Ishikawa (cell line): ENCODE results near the gene FBLN1.

Experiments
- CEBPB ChIP-seq: IDR thresholded peaks from 2 replicates; pipeline ENCODE4 v1.6.1; 2012
- CREB1 ChIP-seq: IDR thresholded peaks from 2 replicates; pipeline ENCODE4 v1.6.1; 2012; ENCODE audit warnings: low read depth
- EGR1 ChIP-seq: IDR thresholded peaks from 2 replicates; pipeline ENCODE4 v1.6.1; 2012
- EP300 ChIP-seq: IDR thresholded peaks from 2 replicates; pipeline ENCODE4 v1.6.1; 2012; ENCODE audit warnings: borderline replicate concordance
- FOXM1 ChIP-seq: IDR thresholded peaks from 2 replicates; pipeline ENCODE4 v1.6.1; 2012; ENCODE audit warnings: low read depth, borderline replicate concordance
- NFIC ChIP-seq: IDR thresholded peaks from 2 replicates; pipeline ENCODE4 v1.6.1; 2012
- RAD21 ChIP-seq: IDR thresholded peaks from 2 replicates; pipeline ENCODE4 v1.6.1; 2012; ENCODE audit warnings: low read depth
- TAF1 ChIP-seq: IDR thresholded peaks from 2 replicates; pipeline ENCODE4 v1.6.1; 2012; ENCODE audit warnings: low read depth, mild to moderate bottlenecking
- TCF12 ChIP-seq: IDR thresholded peaks from 2 replicates; pipeline ENCODE4 v1.6.1; 2012; ENCODE audit warnings: low read depth
- TEAD4 ChIP-seq: IDR thresholded peaks from 2 replicates; pipeline ENCODE4 v1.6.1; 2012
- YY1 ChIP-seq: IDR thresholded peaks from 2 replicates; pipeline ENCODE4 v1.6.1; 2012; ENCODE audit warnings: low read depth
- ZBTB7A ChIP-seq: IDR thresholded peaks from 2 replicates; pipeline ENCODE4 v1.6.1; 2012; ENCODE audit warnings: low read depth
- TF ChIP-seq, protein P1 (sequence below): IDR thresholded peaks from 2 replicates; pipeline ENCODE4 v1.6.1; 2012
- TF ChIP-seq, protein P2 (sequence below): IDR thresholded peaks from 2 replicates; pipeline ENCODE4 v1.6.1; 2012
- TF ChIP-seq, protein P3 (sequence below): IDR thresholded peaks from 2 replicates; pipeline ENCODE4 v1.6.1; 2012; ENCODE audit warnings: low read depth, mild to moderate bottlenecking

FBLN1 gene

DNA sequence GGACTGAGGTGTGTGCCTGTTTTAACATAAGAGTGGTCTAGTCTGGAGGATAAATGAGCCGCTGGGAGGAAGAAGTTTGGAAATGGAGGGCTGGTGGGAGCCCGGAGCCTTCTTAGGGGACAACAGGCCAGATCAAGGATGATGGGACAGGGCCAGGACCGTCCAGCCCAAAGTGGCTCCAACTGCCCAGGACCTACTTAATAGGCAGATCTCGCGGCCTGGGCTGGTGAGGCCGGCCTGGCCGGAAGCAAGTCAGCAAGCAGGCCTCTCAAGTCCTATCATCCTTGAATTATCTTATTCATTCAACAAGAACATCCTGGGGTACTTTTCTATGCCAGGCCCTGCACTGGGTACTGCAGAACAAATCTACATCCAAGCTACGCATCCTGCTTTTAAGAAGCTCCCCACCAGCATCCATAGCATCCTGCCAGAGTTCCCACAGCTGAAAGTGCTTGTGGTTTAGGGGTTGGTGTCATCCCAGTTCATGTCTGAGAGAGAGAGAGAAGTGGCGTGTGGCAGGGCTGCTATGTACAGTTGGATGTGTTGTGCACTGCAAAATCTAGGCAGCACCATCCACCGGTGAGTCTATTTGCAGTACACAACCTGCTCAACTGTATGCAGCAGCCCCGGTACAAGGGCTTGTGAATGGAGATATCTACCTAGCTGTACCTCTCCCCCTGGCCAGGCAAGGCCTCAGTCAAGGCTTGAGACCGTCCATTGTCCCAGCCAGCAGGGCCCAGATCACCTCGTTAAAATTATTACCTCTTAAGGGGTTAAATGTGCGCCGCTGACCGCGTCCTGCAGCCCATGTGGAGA is 82.1 kb downstream of the FBLN1 start:
- TF ChIP-seq, protein P1, sequence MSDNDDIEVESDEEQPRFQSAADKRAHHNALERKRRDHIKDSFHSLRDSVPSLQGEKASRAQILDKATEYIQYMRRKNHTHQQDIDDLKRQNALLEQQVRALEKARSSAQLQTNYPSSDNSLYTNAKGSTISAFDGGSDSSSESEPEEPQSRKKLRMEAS: no peak
- TF ChIP-seq TEAD4: no peak
- TF ChIP-seq CREB1: no peak
- TF ChIP-seq EP300: no peak
- no peak for TF ChIP-seq CEBPB

DNA sequence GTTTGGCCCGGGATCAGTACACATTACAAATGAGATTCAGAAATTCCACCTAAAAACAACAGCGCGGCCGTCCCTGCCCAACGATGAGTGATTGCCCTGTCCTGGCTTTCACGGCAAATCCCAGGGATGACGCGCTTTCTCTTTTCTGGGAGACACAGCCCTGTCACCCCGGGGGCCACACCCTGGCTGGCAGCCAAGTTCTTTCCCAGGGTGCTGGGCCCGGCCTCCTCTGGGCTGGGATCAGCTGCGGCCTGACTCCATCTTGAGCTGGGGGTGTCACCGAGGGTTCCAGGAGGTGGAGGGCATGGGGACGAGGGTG is 82.7 kb downstream of the FBLN1 start:
- TF ChIP-seq EP300: no peak
- TF ChIP-seq FOXM1: no peak
- no peak for TF ChIP-seq TCF12
- TF ChIP-seq RAD21: no peak
- no peak for TF ChIP-seq TAF1

DNA sequence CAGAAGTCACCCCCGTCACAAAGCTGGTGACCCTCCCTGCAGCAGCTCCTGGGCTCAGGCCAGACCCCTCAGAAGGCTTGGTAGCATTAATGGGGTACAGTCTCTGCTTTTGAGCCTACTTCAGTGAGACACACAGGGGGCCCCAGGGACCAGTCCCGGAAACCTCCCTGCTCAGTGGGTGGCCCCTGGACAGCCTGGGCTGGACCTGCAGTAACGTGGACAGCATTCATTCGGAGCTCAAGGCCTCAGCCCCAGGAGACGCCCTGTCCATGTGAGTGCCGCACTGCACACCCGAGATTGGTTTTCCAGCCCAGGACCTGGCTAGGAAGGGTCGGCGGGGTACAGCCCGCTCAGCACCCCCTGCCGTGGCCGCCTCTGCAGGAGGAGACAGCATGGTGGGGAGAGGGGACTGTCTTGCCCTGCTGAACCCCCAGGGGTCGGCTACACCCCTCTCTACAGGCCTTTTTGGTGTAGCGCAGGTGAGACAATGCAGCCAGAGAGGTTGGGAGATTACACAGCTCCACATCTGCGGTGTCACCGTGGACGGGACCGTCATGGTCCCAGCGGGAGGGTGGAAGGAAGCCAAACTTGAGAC is 83.4 kb downstream of the FBLN1 start:
- TF ChIP-seq CEBPB (no peak), EGR1 (no peak), RAD21 (no peak), ZBTB7A (no peak), TCF12 (no peak), YY1 (no peak), NFIC (no peak)
- TF ChIP-seq, protein P2, sequence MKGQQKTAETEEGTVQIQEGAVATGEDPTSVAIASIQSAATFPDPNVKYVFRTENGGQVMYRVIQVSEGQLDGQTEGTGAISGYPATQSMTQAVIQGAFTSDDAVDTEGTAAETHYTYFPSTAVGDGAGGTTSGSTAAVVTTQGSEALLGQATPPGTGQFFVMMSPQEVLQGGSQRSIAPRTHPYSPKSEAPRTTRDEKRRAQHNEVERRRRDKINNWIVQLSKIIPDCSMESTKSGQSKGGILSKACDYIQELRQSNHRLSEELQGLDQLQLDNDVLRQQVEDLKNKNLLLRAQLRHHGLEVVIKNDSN: no peak
- TF ChIP-seq, protein P3, sequence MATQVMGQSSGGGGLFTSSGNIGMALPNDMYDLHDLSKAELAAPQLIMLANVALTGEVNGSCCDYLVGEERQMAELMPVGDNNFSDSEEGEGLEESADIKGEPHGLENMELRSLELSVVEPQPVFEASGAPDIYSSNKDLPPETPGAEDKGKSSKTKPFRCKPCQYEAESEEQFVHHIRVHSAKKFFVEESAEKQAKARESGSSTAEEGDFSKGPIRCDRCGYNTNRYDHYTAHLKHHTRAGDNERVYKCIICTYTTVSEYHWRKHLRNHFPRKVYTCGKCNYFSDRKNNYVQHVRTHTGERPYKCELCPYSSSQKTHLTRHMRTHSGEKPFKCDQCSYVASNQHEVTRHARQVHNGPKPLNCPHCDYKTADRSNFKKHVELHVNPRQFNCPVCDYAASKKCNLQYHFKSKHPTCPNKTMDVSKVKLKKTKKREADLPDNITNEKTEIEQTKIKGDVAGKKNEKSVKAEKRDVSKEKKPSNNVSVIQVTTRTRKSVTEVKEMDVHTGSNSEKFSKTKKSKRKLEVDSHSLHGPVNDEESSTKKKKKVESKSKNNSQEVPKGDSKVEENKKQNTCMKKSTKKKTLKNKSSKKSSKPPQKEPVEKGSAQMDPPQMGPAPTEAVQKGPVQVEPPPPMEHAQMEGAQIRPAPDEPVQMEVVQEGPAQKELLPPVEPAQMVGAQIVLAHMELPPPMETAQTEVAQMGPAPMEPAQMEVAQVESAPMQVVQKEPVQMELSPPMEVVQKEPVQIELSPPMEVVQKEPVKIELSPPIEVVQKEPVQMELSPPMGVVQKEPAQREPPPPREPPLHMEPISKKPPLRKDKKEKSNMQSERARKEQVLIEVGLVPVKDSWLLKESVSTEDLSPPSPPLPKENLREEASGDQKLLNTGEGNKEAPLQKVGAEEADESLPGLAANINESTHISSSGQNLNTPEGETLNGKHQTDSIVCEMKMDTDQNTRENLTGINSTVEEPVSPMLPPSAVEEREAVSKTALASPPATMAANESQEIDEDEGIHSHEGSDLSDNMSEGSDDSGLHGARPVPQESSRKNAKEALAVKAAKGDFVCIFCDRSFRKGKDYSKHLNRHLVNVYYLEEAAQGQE: no peak

DNA sequence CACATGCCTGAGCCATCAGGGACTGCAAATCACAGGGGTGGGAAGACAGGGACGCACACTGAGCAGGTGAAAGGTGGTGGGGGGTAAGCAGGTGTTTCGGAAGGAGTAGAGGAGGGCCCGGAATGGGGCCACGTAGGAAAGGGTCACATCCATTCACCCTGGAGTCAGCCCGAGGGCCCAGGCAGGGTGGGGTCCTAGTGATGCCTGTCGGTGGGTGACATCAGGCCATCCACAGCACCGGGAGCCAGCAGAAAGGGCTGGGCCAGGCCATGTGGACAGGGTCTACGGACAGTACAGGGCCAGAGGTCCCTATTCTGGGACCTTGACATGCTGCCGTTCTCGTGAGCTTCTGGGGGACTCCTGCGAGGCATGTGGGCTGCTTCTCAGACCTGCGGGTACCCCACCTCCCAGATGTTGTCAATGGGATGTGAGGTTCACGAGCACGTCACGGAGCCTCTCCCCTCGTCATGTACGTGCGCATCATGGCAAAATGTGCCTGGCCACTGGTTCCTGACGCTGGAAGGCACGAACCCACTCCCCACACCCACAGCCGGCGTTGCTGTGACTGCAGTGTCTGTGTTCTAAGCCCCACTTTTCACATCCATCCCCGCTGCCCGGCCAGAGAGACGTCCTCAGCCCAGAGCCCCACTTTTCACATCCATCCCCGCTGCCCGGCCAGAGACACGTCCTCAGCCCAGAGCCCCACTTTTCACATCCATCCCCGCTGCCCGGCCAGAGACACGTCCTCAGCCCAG is 84.1 kb downstream of the FBLN1 start:
- TF ChIP-seq ZBTB7A: no peak
- TF ChIP-seq, protein P2: no peak
- no peak for TF ChIP-seq YY1
- TF ChIP-seq RAD21: no peak
- no peak for TF ChIP-seq TCF12
- TF ChIP-seq, protein P3: no peak
- no peak for TF ChIP-seq FOXM1

DNA sequence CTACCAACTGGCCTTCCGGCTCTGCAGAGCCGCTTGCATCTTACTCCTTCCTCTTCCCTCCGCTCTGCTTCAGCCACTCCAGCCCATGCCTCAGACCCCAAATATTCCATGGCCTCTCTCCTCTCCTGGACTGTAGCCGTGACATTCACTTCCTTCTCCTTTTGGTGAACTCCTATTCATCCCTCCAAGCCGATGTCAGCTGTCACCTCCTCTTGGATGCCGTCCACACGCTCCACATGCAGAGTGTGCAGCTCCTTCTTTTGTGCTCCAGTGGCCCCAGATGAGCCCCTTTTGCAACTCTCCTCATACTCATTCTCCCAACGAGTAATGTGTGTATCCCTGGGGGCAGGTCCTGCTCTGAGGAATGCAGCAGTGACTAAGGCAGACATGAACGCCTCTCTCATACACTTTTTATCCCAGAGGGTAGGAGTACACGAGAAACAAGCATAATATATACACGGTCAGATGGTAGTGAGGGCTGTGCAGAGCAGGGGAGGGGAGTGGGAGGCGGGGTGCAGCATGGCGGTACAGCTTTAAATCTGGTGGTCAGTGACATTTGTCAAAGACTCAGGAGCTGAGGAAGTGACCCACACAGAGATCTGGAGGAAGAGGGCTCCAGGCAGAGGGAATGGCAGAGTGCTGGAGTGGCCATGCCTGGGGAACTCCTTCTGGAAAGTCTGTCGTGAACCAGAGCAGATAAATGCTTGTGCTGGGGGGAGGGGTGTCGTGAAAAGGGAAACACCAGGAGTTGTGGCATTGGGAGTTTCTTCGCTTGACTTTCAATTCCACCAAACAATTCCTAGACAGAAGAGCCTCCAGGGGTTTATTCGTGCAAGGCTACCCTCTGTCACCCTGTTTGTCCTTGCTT is 85.2 kb downstream of the FBLN1 start:
- TF ChIP-seq FOXM1: no peak
- TF ChIP-seq EGR1: no peak
- TF ChIP-seq, protein P3: no peak
- TF ChIP-seq CEBPB: no peak
- TF ChIP-seq, protein P2: no peak
- TF ChIP-seq CREB1: no peak
- no peak for TF ChIP-seq TAF1
- TF ChIP-seq RAD21: no peak
- no peak for TF ChIP-seq ZBTB7A
- no peak for TF ChIP-seq TCF12
- no peak for TF ChIP-seq NFIC
- TF ChIP-seq YY1: no peak
- TF ChIP-seq EP300: no peak
- no peak for TF ChIP-seq TEAD4
- TF ChIP-seq, protein P1: no peak
